Kidney (tissue), 14 donors: ENCODE results near the gene RFTN2. TPM values are rescaled to one million over a fixed set of nuclear protein-coding genes. Genes with fewer than 3 reads are reported as not detected.

Experiments used
- DNase-seq, 5 donors: peaks; one replicate each; pipeline ENCODE4 v3.0.0-alpha.2; 2013 to 2020
- FAIRE-seq: peaks from 2 replicates; lab custom pipeline; 2012; peaks lifted over from hg19 to GRCh38; lab: Jason Lieb, UNC
- H3K27ac ChIP-seq, 2 donors: one replicate each; pipeline ENCODE4 v1.7.0; 2013; ENCODE audit warnings: low read depth in 2 of 2, low read length in 2 of 2, inconsistent platforms in 1 of 2
- H3K27me3 ChIP-seq: one replicate; pipeline ENCODE4 v1.7.1; 2013; ENCODE audit warnings: low read length, inconsistent platforms; ENCODE audit not compliant: control insufficient read depth, insufficient read depth
- H3K36me3 ChIP-seq, 3 donors: one replicate each; pipeline versions ENCODE4 v1.7.0 to v1.7.1; 2013; ENCODE audit warnings: low read length in 3 of 3, control low read depth in 1 of 3, inconsistent platforms in 1 of 3; ENCODE audit not compliant: insufficient read depth in 3 of 3, control insufficient read depth in 2 of 3
- H3K4me1 ChIP-seq, 3 donors: one replicate each; pipeline versions ENCODE4 v1.7.0 to v1.7.1; 2013; ENCODE audit warnings: low read length in 3 of 3, inconsistent platforms in 1 of 3, low read depth in 1 of 3; ENCODE audit not compliant: control insufficient read depth in 2 of 3, insufficient read depth in 2 of 3
- H3K4me3 ChIP-seq, 3 donors: one replicate each; pipeline versions ENCODE4 v1.7.0 to v1.8.1; 2013; ENCODE audit warnings: low read length in 3 of 3, control low read depth in 1 of 3, inconsistent platforms in 1 of 3
- H3K9ac ChIP-seq, 3 donors: one replicate each; pipeline versions ENCODE4 v1.7.0 to v1.7.1; 2013; ENCODE audit warnings: low read length in 3 of 3, control low read depth in 1 of 3, inconsistent platforms in 1 of 3
- H3K9me3 ChIP-seq, 3 donors: one replicate each; pipeline versions ENCODE4 v1.7.0 to v1.7.1; 2013; ENCODE audit warnings: low read length in 3 of 3, control low read depth in 1 of 3, inconsistent platforms in 1 of 3; ENCODE audit not compliant: control insufficient read depth in 2 of 3, insufficient read depth in 1 of 3
- intact Hi-C: fragments of 100-400 bp; cut with DNase I; formaldehyde crosslinking; loops from one replicate; pipeline ENCODE4 v1.11.1; 2022
- polyA plus RNA-seq: library from polyadenylated mRNA; stranded (reverse); fragments of 350-450 nt; fragmentation: Illumina TruSeq; extraction: RNeasy Lipid Tissue Mini Kit (QIAGEN cat#74804); gene quantifications from one replicate; pipeline ENCODE4 v1.2.3, GENCODE V29; 2014; ENCODE audit warnings: low read depth, low replicate concordance; ENCODE audit not compliant: insufficient read depth
- total RNA-seq: library from RNA; stranded (reverse); fragmentation: NEBNext Ultra II Directional; extraction: Animal tissue kit (Norgen Biotek cat#: 25700); gene quantifications from one replicate; pipeline ENCODE4 v1.2.1, GENCODE V29; 2021
- TF ChIP-seq, protein P1 (sequence below): IDR thresholded peaks from 3 replicates; pipeline ENCODE4 v1.5.1; 2012; ENCODE audit warnings: mild to moderate bottlenecking, moderate library complexity, borderline replicate concordance; ENCODE audit not compliant: insufficient read depth; ENCODE audit errors: extremely low read depth
- donor health status: control.
- donor health status: control.
- donor health status: control.
- donor health status: control.
- donor health status: control.
- donor health status: DM: yes; HTN: yes; CAD: no.
- donor health status: Normal renal cell carcinoma (clear cell type).

Gene RFTN2
- total and polyA plus RNA-seq, 2 donors from 2014 or later = 1.4 to 4.0 TPM

DNA sequence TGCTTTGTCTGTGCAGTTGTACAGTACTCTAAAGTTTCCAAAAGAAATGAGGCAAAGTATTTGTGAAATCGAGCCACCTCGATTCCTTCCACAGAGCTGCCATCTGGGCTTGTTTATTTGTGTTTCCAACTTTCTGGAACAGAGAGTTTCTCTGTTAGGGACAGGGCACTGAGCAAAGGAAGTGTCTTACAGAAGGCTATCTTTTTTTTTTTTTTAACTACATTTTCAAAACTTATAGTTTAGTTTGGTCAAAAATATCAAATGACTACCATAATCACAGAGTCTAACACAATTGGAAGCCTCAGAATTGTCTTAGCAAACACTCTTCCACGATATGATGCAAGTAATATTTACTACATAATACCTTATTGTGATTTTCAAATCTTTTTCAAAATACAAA, 796 bp downstream of the RFTN2 start:
- FAIRE-seq (no peak), DNase-seq (peak in 3 of 5 donors; percentile 35 to 78 (median 74))
- no peaks in the 10 kb centered on the region for H3K4me1 ChIP-seq
- TF ChIP-seq, protein P1, sequence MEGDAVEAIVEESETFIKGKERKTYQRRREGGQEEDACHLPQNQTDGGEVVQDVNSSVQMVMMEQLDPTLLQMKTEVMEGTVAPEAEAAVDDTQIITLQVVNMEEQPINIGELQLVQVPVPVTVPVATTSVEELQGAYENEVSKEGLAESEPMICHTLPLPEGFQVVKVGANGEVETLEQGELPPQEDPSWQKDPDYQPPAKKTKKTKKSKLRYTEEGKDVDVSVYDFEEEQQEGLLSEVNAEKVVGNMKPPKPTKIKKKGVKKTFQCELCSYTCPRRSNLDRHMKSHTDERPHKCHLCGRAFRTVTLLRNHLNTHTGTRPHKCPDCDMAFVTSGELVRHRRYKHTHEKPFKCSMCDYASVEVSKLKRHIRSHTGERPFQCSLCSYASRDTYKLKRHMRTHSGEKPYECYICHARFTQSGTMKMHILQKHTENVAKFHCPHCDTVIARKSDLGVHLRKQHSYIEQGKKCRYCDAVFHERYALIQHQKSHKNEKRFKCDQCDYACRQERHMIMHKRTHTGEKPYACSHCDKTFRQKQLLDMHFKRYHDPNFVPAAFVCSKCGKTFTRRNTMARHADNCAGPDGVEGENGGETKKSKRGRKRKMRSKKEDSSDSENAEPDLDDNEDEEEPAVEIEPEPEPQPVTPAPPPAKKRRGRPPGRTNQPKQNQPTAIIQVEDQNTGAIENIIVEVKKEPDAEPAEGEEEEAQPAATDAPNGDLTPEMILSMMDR = no peak
- no peaks in the 10 kb centered on the region for H3K9me3 ChIP-seq
- H3K27ac ChIP-seq = no peak overlapping the region
- H3K4me3 ChIP-seq = peak overlapping the region; percentile 49 to 67 (median 62)
- H3K36me3 ChIP-seq = no peaks in the 10 kb centered on the region
- intact Hi-C loops = no loop called here
- H3K27me3 ChIP-seq = no peaks in the 10 kb centered on the region
- H3K9ac ChIP-seq = peak overlapping the region in 2 of 3 donors; percentile 12 to 60

DNA sequence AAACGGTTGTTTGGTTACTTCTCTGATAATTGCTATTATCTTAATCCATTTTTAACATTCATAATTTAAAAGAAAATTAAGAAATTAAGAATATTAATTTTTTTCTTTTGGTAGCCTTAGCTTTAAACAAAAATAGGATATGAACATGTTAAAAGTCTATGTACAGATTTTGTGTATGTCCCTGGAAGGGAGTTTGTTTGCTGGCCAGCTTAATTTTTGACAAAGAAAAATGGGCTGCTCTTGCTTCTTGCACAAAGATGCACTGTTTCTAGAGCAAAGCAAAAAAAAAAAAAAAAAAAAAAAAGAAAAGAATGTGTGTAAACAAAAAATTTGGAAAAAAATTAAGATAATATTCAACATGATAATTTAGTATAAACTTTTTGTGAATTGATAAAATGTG, 1.3 kb downstream of the RFTN2 start:
- Histone ChIP-seq H3K4me3 (peak overlapping the region in 2 of 3 donors; percentile 3 to 67), H3K27me3 (no peaks in the 10 kb centered on the region), H3K4me1 (no peaks in the 10 kb centered on the region), H3K9me3 (no peaks in the 10 kb centered on the region), H3K36me3 (no peaks in the 10 kb centered on the region), H3K27ac (no peak overlapping the region), H3K9ac (peak overlapping the region in 1 of 3 donors; percentile 60)
- intact Hi-C loops = no loop called here
- FAIRE-seq (peak; percentile 67), DNase-seq (peak in 2 of 5 donors; percentile 35 to 44)
- TF ChIP-seq, protein P1 = no peak

DNA sequence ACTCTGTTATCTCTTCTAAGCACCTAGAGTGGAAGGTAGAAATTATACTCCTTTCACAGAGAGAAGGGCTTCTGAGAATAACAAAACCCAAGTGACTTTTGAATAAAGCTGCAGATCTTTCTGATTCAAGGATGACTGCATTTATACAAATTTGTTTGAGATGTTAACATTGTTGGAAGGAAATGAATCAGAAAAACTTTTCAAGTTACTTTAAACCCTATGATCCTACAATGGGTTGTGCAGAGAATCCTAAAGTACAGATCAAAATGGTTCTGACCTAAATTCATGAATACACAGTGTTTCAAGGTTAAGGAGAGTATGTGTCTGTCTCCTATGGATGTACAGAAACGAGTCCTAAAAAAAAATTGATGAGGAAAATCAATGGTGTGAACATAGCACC, 1.8 kb downstream of the RFTN2 start:
- no peak for FAIRE-seq
- H3K4me3 ChIP-seq = peak overlapping the region in 2 of 3 donors; percentile 3 to 59
- H3K27ac ChIP-seq = no peak overlapping the region
- H3K9me3 ChIP-seq = no peaks in the 10 kb centered on the region
- DNase-seq = peak in 2 of 5 donors; percentile 26 to 38
- no peaks in the 10 kb centered on the region for H3K4me1 ChIP-seq
- H3K9ac ChIP-seq = peak overlapping the region in 1 of 3 donors; percentile 7
- intact Hi-C loops = no loop called here
- TF ChIP-seq, protein P1 = no peak
- no peaks in the 10 kb centered on the region for H3K27me3 ChIP-seq
- H3K36me3 ChIP-seq = no peaks in the 10 kb centered on the region

DNA sequence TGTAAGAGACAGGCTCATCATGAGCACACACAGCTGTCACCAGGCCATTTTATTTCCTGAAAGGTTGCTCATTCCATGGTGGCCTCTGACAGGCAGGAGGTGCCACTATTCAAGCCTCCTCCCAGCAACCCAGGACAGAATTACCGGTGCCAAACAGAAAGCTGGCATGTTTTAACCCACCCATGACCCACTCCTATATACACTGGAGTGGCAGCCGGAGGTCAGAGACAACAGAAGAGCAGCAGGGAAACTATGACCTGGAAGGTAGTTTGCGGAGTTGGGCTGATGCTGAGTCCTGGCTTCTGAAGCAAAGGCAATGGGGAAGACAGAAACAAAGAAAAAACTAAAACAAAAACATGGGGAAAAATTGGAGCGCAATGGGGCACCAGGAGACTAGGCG, 2.3 kb downstream of the RFTN2 start:
- H3K27ac ChIP-seq = no peak overlapping the region
- FAIRE-seq = no peak
- DNase-seq = peak in 3 of 5 donors; percentile 27 to 45 (median 34)

More for the DNA sequence above, 2.3 kb downstream of the RFTN2 start:
- Histone ChIP-seq H3K9me3 (no peaks in the 10 kb centered on the region), H3K36me3 (no peaks in the 10 kb centered on the region), H3K4me3 (no peak overlapping the region), H3K9ac (peak overlapping the region in 1 of 3 donors; percentile 7), H3K4me1 (no peaks in the 10 kb centered on the region), H3K27me3 (no peaks in the 10 kb centered on the region)
- intact Hi-C loops = no loop called here
- TF ChIP-seq, protein P1 = no peak
